AG04449 (cell line): Measurements from ENCODE around the gene CALR.
"Not testable (repeated sequence)": the region's sequence is repeated elsewhere in the genome, so short reads cannot be mapped to it uniquely, and the experiment has no call there.

ENCODE experiments used
- CTCF ChIA-PET: fragments of 350-600 bp; formaldehyde crosslinking; extraction: SDS; loops from one replicate; lab custom pipeline; 2021; ENCODE audit warnings: antibody characterized with exemption; lab: Yijun Ruan, JAX
- POLR2A ChIA-PET: fragments of 400-600, 350-600 bp; formaldehyde crosslinking; extraction: SDS; loops from one replicate; lab custom pipeline; 2020; ENCODE audit warnings: antibody characterized with exemption, inconsistent platforms; lab: Yijun Ruan, JAX
- DNase-seq: peaks from one replicate; pipeline ENCODE4 v3.0.0-alpha.2; 2010; ENCODE audit warnings: low read depth, low spot score
- H3K4me3 ChIP-seq: 2 replicates; pipeline ENCODE4 v1.5.1; 2011; ENCODE audit warnings: low read depth, mild to moderate bottlenecking, control low read depth, low read length
- TF ChIP-seq, protein P1 (sequence below): IDR thresholded peaks from one replicate; pipeline ENCODE4 v1.5.1; 2011; ENCODE audit warnings: mild to moderate bottlenecking, moderate library complexity, low read length, control low read depth, inconsistent platforms; ENCODE audit not compliant: insufficient read depth; ENCODE audit errors: missing control alignments

Gene CALR

DNA sequence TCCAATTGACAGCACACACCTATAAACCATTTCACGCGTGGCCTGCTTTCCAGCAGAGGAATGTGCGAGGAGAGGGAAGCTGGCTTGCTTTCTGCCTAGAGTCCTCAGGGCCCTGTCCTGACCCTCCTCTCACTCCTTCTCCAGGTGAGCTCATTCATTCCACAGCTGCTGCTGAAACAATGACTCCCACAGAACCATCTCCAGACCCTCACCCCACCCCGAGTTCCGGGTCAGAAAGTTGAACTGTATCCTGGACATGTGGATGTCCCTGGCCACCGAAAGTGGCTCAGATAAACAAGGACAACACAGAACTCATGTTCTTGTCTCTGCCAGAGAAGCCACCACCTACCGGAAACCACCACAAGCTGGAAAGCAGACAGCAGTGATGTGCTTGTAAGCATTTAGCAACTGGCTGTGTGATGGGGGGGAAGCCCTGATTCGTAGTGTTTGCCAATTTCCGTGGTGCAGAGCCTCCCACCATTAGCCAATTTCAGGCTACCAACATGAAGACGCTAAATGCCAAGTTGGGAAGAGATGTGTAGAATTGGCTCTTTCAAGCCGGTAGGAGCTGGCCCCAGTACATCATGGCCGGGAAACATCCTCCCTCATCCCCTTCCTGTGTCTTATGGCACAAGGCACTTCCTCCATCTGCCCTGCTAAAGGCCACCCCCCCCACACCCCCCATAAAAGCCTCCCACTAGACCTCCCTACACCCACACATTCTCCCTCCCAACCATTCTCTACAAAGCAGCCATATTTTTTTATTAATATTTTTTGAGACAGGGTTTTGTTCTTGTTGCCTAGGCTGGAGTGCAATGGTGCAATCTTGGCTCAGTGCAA lies 24.3 kb upstream of the CALR start:
- TF ChIP-seq, protein P1, sequence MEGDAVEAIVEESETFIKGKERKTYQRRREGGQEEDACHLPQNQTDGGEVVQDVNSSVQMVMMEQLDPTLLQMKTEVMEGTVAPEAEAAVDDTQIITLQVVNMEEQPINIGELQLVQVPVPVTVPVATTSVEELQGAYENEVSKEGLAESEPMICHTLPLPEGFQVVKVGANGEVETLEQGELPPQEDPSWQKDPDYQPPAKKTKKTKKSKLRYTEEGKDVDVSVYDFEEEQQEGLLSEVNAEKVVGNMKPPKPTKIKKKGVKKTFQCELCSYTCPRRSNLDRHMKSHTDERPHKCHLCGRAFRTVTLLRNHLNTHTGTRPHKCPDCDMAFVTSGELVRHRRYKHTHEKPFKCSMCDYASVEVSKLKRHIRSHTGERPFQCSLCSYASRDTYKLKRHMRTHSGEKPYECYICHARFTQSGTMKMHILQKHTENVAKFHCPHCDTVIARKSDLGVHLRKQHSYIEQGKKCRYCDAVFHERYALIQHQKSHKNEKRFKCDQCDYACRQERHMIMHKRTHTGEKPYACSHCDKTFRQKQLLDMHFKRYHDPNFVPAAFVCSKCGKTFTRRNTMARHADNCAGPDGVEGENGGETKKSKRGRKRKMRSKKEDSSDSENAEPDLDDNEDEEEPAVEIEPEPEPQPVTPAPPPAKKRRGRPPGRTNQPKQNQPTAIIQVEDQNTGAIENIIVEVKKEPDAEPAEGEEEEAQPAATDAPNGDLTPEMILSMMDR = no peak
- CTCF ChIA-PET = interaction anchor here (0.9 to 1.4 kb wide), 3 partner anchors 24 to 194 kb away, joined by 3 to 7 read pairs (median 4); no protein-coding TSS in a partner anchor
- POLR2A ChIA-PET = no interaction called here
- no peak for DNase-seq
- H3K4me3 ChIP-seq = no peak overlapping the region

DNA sequence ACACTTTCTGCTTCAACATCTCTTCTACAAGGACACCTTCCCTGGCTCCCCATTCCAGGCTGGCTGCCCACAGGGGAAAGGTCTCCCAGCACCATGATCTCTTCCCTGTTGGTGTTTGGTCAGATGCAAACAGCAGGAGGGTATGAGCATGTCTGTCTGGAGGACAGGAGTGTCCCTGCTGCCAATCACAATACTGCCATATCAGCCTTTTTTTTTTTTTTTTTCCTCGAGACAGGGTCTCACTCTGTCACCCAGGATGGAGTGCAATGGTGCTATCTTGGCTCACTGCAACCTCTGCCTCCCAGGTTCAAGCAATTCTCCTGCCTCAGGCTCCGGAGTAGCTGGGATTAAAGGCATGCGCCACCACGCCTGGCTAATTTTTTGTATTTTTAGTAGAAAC lies 22.5 kb upstream of the CALR start:
- DNase-seq, H3K4me3 ChIP-seq, CTCF ChIA-PET, POLR2A ChIA-PET: not testable (repeated sequence)

DNA sequence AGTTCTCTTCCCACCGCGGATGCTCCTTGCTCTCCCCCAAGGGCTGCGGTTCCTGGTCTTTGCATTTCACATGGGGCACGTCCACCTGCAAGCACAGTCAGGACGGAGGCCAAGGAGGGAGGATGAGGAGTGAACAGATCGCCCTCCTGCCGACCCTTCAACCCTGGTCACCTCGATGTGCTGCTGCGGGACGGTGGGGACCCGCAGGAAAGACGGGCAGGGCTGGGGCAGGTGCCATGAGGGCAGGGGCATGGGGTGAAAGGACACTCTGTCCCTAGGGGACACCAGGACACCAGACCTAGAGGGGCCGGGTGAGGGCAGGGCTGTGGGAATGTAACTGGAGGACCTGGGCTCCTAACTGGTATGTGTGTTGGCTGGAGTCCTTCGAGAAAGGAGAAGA lies 20.2 kb upstream of the CALR start:
- CTCF ChIA-PET = no interaction called here
- TF ChIP-seq, protein P1 = no peak
- DNase-seq = no peak
- POLR2A ChIA-PET = no interaction called here
- H3K4me3 ChIP-seq = no peak overlapping the region

DNA sequence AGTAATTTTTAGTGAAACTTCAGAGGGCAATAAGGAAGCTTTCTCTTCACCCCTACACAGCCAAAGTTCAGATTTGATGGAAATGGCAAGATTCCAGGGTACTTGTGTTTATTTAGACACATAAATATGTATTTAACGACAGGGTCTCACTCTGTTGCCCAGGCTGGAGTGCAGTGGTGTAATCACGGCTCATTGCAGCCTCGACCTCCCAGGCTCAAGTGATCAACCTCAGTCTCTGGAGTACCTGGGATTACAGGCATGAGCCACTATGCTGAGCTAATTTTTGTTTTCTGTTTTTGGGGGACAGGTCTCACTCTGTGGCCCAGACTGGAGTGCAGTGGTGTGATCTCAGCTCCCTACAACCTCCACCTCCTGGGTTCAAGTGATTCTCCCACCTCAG lies 17.4 kb upstream of the CALR start:
- POLR2A ChIA-PET = interaction anchor here (1.3 kb wide), 1 partner anchor 12 kb away, joined by 5 read pairs; no protein-coding TSS in a partner anchor
- CTCF ChIA-PET = interaction anchor here (0.9 to 1.8 kb wide), 3 partner anchors 12 to 160 kb away, joined by 3 to 6 read pairs (median 4); partner anchors contain the start of gene FARSA
- H3K4me3 ChIP-seq = no peak overlapping the region
- TF ChIP-seq, protein P1 = no peak
- no peak for DNase-seq

DNA sequence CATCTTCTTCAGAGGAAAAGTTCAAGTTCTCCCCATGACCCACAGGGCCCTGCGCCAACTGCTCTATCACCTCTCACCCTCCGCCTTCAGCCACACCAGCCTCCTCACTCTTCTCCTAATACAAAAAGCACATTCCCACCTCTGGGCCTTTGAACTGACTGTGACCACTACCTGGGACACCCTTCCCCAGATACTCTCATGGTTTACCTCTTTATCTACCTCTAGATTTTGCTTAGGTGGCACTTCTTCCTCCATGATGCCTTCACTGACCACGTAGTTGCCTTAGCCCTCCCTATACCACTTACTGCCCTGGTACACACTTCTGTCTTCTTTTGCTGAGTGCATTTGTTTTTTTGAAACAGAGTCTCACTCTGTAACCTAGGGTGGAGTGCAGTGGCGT lies 15.4 kb upstream of the CALR start:
- H3K4me3 ChIP-seq = no peak overlapping the region
- TF ChIP-seq, protein P1 = no peak
- no peak for DNase-seq
- ChIA-PET POLR2A (no interaction called here), CTCF (interaction anchor here (1.3 kb wide), 1 partner anchor 9 kb away, joined by 6 read pairs; no protein-coding TSS in a partner anchor)

DNA sequence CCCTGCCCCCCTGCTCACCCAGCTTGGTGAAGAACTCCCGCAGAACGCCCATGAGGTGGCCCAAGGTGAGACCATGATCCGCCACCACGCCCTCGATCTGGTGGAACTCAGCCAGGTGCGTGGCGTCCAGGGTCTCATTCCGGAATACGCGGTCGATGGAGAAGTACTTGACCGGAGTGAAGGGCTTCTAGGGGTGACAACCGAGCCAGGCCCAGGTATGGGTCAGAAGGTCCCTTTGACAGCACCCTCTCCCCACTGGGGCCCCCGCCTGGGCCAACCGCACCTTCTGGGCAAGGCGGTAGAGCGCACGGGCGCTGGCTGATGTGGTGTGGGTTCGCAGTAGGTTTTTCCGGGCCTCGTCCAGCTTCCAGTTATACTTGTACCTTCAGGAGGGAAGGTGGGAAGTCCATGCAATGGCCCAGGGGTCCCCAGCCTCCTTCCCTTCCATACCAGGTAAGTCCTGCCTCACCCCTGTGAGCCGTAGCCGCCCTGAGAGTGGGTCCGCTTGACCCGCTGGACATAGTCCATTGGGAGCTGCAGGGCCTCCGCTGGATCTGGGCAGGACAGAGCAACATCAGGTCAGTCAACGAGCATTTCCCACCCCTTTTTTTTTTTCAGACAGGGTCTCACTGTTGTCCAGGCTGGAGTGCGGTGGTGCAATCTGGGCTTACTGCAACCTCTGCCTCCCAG lies 13.6 kb upstream of the CALR start:
- H3K4me3 ChIP-seq = no peak overlapping the region
- DNase-seq = no peak
- POLR2A ChIA-PET = no interaction called here
- TF ChIP-seq, protein P1 = no peak
- CTCF ChIA-PET = no interaction called here
